RWPE1 (cell line): ENCODE data around the gene GPD1.
"Not testable (repeated sequence)": the region's sequence is repeated elsewhere in the genome, so short reads cannot be mapped to it uniquely, and the experiment has no call there.

Source experiments
- CTCF ChIA-PET: fragments of 350-600 bp; sonication (Branson Sonifier 250); formaldehyde crosslinking; extraction: SDS; loops from one replicate; lab custom pipeline; 2021; lab: Yijun Ruan, JAX
- POLR2A ChIA-PET: fragments of 400-600 bp; formaldehyde crosslinking; extraction: SDS; loops from one replicate; lab custom pipeline; 2020; ENCODE audit warnings: antibody characterized with exemption; ENCODE audit not compliant: low non-redundant PET; lab: Yijun Ruan, JAX
- DNase-seq: peaks from one replicate; pipeline ENCODE4 v3.0.0; 2012; ENCODE audit warnings: low spot score
- H3K27ac ChIP-seq: fragments of 450-650 bp; 2 replicates; pipeline ENCODE4 v1.5.1; 2017
- CTCF ChIP-seq: fragments of 450-650 bp; conservative IDR thresholded peaks from 2 replicates; pipeline ENCODE4 v1.5.1; 2017; ENCODE audit warnings: low read depth, mild to moderate bottlenecking

The GPD1 gene

DNA sequence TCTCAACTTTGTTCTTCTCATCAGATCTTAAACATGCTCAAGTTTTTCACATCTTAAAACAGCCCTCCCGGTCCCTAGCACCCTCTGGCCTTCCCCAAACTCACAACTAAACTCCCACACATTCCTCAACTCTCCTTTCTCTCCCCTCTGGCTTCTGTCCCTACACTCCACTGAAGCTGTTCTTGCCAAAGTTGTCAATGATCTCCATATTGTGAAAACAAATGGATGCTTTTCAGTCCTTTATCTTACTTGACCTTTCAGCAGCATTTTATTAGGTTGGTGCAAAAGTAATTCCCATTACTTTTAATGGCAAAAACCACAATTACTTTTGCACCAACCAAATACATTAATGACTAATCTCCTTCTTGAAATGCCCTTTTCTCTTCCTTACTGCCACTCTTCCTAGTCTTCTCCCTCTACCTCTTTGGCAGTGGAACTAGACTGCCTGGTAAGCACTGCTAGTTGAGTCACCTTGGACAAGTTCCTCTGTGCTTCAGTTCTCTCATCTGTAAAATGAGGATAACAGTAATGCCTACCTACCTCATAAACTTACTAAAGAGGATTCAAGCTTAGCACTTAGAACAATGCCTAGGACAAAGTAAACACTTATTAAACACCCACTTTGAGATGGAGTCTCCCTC is 47.4 kb downstream of the GPD1 start:
- H3K27ac ChIP-seq: no peak overlapping the region
- ChIA-PET POLR2A (no interaction called here), CTCF (interaction anchor here (1.0 kb wide), 1 partner anchor 19 kb away, joined by 4 read pairs; no protein-coding TSS in a partner anchor)
- DNase-seq: no peak
- no peak for TF ChIP-seq CTCF

DNA sequence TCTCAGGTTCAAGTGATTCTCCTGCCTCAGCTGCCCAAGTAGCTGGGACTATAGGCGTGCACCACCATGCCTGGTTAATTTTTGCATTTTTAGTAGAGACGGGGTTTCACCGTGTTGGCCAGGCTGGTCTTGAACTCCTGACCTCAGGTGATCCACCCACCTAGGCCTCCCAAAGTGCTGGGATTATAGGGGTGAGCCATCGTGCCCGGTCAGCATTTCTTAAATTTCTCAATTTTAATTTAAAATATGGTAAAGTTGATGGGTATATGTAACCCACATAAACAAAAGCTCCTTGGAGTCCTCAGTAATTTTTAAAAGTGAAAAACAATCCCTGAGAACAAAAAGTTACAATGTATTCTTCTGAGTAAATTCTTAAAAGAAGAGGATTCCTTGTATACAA is 51.1 kb downstream of the GPD1 start:
- H3K27ac ChIP-seq, POLR2A ChIA-PET, DNase-seq: not testable (repeated sequence)
- CTCF ChIA-PET: interaction anchor here (0.6 kb wide), 1 partner anchor 18 kb away, joined by 4 read pairs; no protein-coding TSS in a partner anchor

DNA sequence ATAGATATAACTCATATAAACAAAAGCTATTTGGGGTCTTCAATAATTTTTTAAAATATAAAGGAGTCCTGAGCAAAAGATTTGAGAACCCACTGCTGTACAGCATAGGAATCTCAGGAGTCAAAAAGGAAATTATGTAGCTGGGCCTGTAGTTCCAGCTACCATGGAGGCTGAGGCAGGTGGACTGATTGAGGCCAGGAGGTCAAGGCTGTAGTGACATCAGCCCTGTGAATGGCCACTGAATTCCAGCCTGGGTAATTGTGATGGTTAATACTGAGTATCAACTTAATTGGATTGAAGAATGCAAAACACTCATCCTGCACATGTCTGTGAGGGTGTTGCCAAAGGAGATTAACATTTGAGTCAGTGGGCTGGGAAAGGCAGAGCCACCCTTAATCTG is 52.8 kb downstream of the GPD1 start:
- POLR2A ChIA-PET: no interaction called here
- TF ChIP-seq CTCF: no peak
- no peak for DNase-seq
- H3K27ac ChIP-seq: no peak overlapping the region
- CTCF ChIA-PET: no interaction called here

DNA sequence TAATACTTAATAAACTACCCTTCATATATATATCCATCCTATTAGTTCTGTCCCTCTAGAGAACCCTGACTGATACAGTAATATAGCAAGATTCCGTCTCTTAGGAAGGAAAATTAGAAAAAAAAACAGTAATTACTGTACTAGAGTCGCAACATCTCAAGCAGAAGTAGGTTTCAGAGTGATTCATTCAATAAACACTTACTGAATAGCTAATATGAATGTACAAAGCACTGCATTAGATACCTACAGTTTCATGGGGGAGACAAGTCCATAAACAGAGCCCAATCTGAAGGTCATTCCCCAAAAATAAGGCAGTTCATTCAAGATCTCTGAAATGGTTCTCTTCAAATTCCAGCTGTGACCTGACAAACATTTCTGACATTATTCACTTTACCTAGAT is 53.5 kb downstream of the GPD1 start:
- H3K27ac ChIP-seq: no peak overlapping the region
- no peak for TF ChIP-seq CTCF
- POLR2A ChIA-PET: no interaction called here
- CTCF ChIA-PET: interaction anchor here (0.7 kb wide), 1 partner anchor 17 kb away, joined by 4 read pairs; no protein-coding TSS in a partner anchor
- DNase-seq: no peak

GRCh38 chr12:50160643-50161042 is 56.8 kb downstream of the GPD1 start:
- no peak for DNase-seq
- no peak for TF ChIP-seq CTCF
- ChIA-PET CTCF (no interaction called here), POLR2A (no interaction called here)
- no peak overlapping the region for H3K27ac ChIP-seq
